Head of caudate nucleus (tissue), 42 donors: ENCODE measurements around the gene RSKR.

Experiments used
- DNase-seq, 42 donors: peaks; one replicate each; pipeline versions ENCODE4 v3.0.0 to v3.0.0-alpha.2; 2020 to 2021; ENCODE audit warnings: mixed read lengths in 7 of 42
- intact Hi-C: fragments of 100-400 bp; cut with DNase I; formaldehyde crosslinking; loops from one replicate; pipeline ENCODE4 v1.15.0; 2022

Gene RSKR

GRCh38 chr17:28570716-28571360, 43.1 kb downstream of the RSKR start:
- intact Hi-C loops, result no loop called here
- DNase-seq, result peak in 37 of 42 donors; percentile 15 to 79 (median 44)

GRCh38 chr17:28569446-28569845, 44.5 kb downstream of the RSKR start:
- intact Hi-C loops, result no loop called here
- DNase-seq, result no peak

DNA sequence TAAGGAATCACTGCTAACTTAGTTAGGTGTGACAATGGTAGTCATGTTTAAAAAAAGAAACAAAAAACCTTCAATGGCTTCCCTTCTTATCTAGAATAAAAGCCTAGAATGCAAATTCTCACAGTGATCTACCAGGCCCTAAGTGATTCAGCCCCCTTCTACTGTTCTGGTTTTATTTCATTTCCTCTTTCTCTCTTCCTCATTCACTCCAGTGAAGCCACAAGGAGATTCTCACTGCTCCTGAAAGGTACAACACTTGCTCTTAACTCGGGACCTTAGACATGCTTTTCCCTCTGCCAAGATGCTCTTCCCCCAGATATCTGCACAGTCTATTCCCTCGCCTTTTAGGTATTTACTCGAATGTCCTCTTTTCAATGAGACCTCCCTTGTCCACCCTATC, 46.4 kb downstream of the RSKR start:
- no peak for DNase-seq
- intact Hi-C loops, result no loop called here

DNA sequence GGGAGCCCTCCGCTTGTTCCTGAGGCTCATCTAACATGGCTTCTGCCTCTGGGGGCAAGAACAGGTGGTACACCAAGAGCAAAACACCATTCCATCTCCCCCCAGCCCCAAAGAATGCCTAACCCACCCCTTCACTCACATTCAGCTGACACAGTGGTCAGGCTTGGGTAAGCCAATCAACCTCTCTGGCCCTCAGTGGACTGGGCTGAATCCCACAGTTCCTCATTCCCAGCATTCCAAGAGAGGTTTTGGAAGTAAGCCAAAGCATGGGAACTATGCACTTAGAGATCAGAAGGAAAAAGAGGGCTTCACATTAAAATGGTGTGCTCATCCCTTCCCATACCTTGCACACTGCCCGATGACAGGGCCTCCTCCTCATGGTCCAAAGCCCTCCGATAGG, 50.5 kb downstream of the RSKR start:
- no peak for DNase-seq
- intact Hi-C loops, result no loop called here
